ENCODE measurements around the gene GPX6. TPM values are rescaled to one million over a fixed set of nuclear protein-coding genes. Genes with fewer than 3 reads are reported as not detected.

The GPX6 gene
- total and polyA plus RNA-seq, 2 donors (not counting 1 experiment from before 2014, with no cell fraction given), result not detected

- H4K20me1 ChIP-seq (ENCODE audit: control insufficient read depth, extremely low read depth, insufficient read depth, low read length), result no peaks in the 10 kb centered on the region
- H3K4me3 ChIP-seq (replicated peaks in 1 of 4; ENCODE audit: control extremely low read depth in 1 of 4, insufficient read depth in 1 of 4, low read depth in 3 of 4, low read length in 4 of 4), result no peak overlapping the region
- H3K27me3 ChIP-seq (ENCODE audit: control insufficient read depth, insufficient read depth, low read length), result no peaks in the 10 kb centered on the region
Measured at GRCh38 chr6:28501259-28501658, 14.3 kb downstream of the GPX6 start.

DNA sequence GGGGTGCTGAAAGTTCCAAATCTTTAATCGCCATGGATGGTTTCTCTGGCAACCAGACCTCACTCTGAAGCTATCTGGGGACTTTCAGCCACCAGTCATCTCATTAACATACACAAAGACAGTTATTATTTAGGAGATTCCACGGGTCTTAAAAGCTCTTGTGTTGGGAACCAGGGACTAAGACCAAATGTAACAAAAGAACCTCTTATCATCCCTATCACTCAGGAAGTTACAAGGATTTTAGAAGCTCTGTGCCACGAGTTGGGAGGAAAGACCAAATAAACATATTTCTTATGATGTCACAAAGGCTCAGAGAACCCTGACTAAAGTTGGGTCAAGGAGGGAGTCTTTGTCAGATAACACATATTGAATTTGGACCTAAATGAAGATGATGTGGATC lies 17.7 kb downstream of the GPX6 start:
- Histone ChIP-seq H3K9me3 (ENCODE audit: control insufficient read depth, insufficient read depth, low read depth, low read length) (no peaks in the 10 kb centered on the region), H3K27ac (ENCODE audit: insufficient read depth, low read length) (no peak overlapping the region), H3K27me3 (ENCODE audit: control insufficient read depth, insufficient read depth, low read length) (no peaks in the 10 kb centered on the region), H3K4me2 (ENCODE audit: extremely low read depth, insufficient read depth, low read length) (no peak overlapping the region), H3K79me2 (ENCODE audit: control insufficient read depth, insufficient read depth, low read length) (no peaks in the 10 kb centered on the region), H3K4me1 (ENCODE audit: control insufficient read depth, extremely low read depth, insufficient read depth, low read length) (no peaks in the 10 kb centered on the region), H3K36me3 (ENCODE audit: control insufficient read depth, insufficient read depth, low read length) (no peaks in the 10 kb centered on the region), H3K4me3 (replicated peaks in 1 of 4; ENCODE audit: control extremely low read depth in 1 of 4, insufficient read depth in 1 of 4, low read depth in 3 of 4, low read length in 4 of 4) (no peak overlapping the region), H2AFZ (ENCODE audit: low read length) (no peak overlapping the region), H3K9ac (ENCODE audit: insufficient read depth, low read length) (no peak overlapping the region), H4K20me1 (ENCODE audit: control insufficient read depth, extremely low read depth, insufficient read depth, low read length) (no peaks in the 10 kb centered on the region)
- no peak for DNase-seq (ENCODE audit: low read depth in 2 of 2)
- TF ChIP-seq, protein P1, sequence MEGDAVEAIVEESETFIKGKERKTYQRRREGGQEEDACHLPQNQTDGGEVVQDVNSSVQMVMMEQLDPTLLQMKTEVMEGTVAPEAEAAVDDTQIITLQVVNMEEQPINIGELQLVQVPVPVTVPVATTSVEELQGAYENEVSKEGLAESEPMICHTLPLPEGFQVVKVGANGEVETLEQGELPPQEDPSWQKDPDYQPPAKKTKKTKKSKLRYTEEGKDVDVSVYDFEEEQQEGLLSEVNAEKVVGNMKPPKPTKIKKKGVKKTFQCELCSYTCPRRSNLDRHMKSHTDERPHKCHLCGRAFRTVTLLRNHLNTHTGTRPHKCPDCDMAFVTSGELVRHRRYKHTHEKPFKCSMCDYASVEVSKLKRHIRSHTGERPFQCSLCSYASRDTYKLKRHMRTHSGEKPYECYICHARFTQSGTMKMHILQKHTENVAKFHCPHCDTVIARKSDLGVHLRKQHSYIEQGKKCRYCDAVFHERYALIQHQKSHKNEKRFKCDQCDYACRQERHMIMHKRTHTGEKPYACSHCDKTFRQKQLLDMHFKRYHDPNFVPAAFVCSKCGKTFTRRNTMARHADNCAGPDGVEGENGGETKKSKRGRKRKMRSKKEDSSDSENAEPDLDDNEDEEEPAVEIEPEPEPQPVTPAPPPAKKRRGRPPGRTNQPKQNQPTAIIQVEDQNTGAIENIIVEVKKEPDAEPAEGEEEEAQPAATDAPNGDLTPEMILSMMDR (conservative IDR thresholded peaks at IDR 0.05 in 1 of 2, IDR thresholded peaks at IDR 0.05 in 1 of 2; ENCODE audit: low read depth in 1 of 2, low read length in 2 of 2), result no peak
- no peak for TF ChIP-seq EZH2 (IDR thresholded peaks at IDR 0.05; ENCODE audit: low read length, missing control alignments)

More at GRCh38 chr6:28501259-28501658, 14.3 kb downstream of the GPX6 start:
- Histone ChIP-seq H3K4me2 (ENCODE audit: extremely low read depth, insufficient read depth, low read length) (no peak overlapping the region), H3K36me3 (ENCODE audit: control insufficient read depth, insufficient read depth, low read length) (no peaks in the 10 kb centered on the region), H3K9me3 (ENCODE audit: control insufficient read depth, insufficient read depth, low read depth, low read length) (no peaks in the 10 kb centered on the region), H3K4me1 (ENCODE audit: control insufficient read depth, extremely low read depth, insufficient read depth, low read length) (no peaks in the 10 kb centered on the region), H3K9ac (ENCODE audit: insufficient read depth, low read length) (no peak overlapping the region), H3K27ac (ENCODE audit: insufficient read depth, low read length) (no peak overlapping the region), H2AFZ (ENCODE audit: low read length) (no peak overlapping the region), H3K79me2 (ENCODE audit: control insufficient read depth, insufficient read depth, low read length) (no peaks in the 10 kb centered on the region)
- no peak for TF ChIP-seq EZH2 (IDR thresholded peaks at IDR 0.05; ENCODE audit: low read length, missing control alignments)
- TF ChIP-seq, protein P1 (conservative IDR thresholded peaks at IDR 0.05 in 1 of 2, IDR thresholded peaks at IDR 0.05 in 1 of 2; ENCODE audit: low read depth in 1 of 2, low read length in 2 of 2), result no peak
- DNase-seq (ENCODE audit: low read depth in 2 of 2), result no peak

DNA sequence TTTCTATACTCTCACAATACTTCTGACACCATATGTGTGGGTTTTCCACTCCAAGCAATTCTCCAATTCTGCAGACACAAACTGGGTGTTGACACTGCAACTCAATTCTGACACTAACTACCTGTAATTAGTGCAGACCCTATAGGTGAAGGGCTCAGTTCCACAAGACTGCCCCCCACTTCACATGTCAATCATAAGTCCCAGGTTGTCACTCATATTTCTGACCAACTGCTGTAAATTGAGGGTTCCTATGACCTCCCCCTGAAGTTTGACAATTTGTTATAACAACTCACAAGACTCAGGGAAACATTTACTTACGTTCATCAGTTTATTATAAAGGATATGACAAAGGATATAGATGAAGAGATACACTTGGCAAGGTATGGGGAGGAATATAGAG lies 18.3 kb downstream of the GPX6 start:
- no peak for TF ChIP-seq EZH2 (IDR thresholded peaks at IDR 0.05; ENCODE audit: low read length, missing control alignments)
- TF ChIP-seq, protein P1 (conservative IDR thresholded peaks at IDR 0.05 in 1 of 2, IDR thresholded peaks at IDR 0.05 in 1 of 2; ENCODE audit: low read depth in 1 of 2, low read length in 2 of 2), result no peak
- no peak for DNase-seq (ENCODE audit: low read depth in 2 of 2)
- H3K36me3 ChIP-seq (ENCODE audit: control insufficient read depth, insufficient read depth, low read length), result no peaks in the 10 kb centered on the region
- no peaks in the 10 kb centered on the region for H3K9me3 ChIP-seq (ENCODE audit: control insufficient read depth, insufficient read depth, low read depth, low read length)
- H3K4me2 ChIP-seq (ENCODE audit: extremely low read depth, insufficient read depth, low read length), result no peak overlapping the region
- H3K27me3 ChIP-seq (ENCODE audit: control insufficient read depth, insufficient read depth, low read length), result no peaks in the 10 kb centered on the region
- H2AFZ ChIP-seq (ENCODE audit: low read length), result no peak overlapping the region
- no peak overlapping the region for H3K9ac ChIP-seq (ENCODE audit: insufficient read depth, low read length)
- no peaks in the 10 kb centered on the region for H3K4me1 ChIP-seq (ENCODE audit: control insufficient read depth, extremely low read depth, insufficient read depth, low read length)
- H3K27ac ChIP-seq (ENCODE audit: insufficient read depth, low read length), result no peak overlapping the region
- H3K4me3 ChIP-seq (replicated peaks in 1 of 4; ENCODE audit: control extremely low read depth in 1 of 4, insufficient read depth in 1 of 4, low read depth in 3 of 4, low read length in 4 of 4), result no peak overlapping the region
- H4K20me1 ChIP-seq (ENCODE audit: control insufficient read depth, extremely low read depth, insufficient read depth, low read length), result no peaks in the 10 kb centered on the region
- H3K79me2 ChIP-seq (ENCODE audit: control insufficient read depth, insufficient read depth, low read length), result no peaks in the 10 kb centered on the region
